GM12873 (cell line): Measurements from ENCODE around the gene S100PBP.

ENCODE experiments used
- TF ChIP-seq, protein P1 (sequence below): IDR thresholded peaks from 2 replicates; pipeline ENCODE4 v1.5.1; 2012; ENCODE audit warnings: low read depth, mild to moderate bottlenecking, moderate library complexity, low read length, control low read depth; ENCODE audit not compliant: insufficient read depth; ENCODE audit errors: missing control alignments

Gene S100PBP

DNA sequence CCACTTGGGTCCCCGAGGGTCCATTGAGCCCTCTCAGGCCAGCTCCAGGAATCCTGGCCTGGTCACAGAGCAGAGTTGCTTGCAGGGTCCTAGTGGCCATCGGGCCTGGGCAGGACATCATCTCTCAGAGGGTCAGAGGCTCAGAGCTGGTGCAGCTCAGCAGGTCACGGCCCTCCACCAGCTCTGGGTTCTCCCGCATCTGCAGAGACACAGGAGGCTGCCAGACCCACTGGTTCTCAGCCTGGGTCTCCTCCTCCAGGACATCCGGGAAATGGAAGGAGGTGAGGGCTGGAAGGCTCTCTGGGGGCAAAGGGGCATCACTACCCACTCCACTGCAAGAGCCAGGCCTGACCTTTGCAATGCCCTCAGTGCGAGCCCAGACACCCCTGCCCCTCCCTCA, 77.2 kb downstream of the S100PBP start:
- TF ChIP-seq, protein P1, sequence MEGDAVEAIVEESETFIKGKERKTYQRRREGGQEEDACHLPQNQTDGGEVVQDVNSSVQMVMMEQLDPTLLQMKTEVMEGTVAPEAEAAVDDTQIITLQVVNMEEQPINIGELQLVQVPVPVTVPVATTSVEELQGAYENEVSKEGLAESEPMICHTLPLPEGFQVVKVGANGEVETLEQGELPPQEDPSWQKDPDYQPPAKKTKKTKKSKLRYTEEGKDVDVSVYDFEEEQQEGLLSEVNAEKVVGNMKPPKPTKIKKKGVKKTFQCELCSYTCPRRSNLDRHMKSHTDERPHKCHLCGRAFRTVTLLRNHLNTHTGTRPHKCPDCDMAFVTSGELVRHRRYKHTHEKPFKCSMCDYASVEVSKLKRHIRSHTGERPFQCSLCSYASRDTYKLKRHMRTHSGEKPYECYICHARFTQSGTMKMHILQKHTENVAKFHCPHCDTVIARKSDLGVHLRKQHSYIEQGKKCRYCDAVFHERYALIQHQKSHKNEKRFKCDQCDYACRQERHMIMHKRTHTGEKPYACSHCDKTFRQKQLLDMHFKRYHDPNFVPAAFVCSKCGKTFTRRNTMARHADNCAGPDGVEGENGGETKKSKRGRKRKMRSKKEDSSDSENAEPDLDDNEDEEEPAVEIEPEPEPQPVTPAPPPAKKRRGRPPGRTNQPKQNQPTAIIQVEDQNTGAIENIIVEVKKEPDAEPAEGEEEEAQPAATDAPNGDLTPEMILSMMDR, result no peak

DNA sequence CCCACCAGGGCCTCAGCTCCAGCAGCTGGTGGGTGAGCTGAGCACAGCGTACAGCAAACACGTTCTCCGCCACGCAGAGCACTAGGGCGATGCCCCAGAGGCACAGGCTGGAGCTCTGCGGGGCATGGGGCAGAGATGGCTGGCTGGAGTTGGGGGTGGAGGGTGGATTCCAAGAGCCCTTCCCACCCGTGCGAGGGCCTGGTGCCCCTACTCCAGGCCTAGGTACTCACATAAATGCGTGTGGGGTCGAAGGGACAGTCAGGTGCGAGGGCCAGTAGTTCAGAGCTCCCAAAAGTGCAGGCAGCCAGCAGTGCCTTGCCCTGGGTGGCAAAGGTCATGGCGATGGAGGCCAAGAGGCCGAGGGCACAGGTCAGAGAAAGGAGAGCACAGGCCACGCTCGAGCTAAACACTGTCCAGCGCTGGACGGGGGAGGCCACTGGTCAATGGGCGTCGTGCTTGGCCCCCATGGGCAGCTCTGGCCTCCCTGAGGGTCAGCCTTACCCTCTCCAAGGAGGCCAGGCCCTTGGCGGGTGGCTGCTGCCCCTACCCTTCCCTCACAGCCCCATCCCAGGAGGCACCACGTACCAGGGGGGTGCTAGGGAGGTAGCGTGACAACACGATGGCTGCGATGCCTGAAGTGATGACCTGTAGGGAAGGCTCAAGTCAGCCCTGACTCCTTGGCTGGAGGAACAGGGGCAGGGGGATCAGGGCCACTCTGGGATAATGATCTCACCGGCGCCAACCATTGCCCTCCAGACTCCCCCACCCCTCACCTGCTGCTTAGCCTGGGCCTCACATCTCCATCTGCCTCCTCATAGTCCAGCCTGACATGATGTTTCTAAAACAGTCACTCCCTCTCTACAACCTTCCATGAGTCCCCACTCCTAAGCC, 78.1 kb downstream of the S100PBP start:
- TF ChIP-seq, protein P1, result no peak

DNA sequence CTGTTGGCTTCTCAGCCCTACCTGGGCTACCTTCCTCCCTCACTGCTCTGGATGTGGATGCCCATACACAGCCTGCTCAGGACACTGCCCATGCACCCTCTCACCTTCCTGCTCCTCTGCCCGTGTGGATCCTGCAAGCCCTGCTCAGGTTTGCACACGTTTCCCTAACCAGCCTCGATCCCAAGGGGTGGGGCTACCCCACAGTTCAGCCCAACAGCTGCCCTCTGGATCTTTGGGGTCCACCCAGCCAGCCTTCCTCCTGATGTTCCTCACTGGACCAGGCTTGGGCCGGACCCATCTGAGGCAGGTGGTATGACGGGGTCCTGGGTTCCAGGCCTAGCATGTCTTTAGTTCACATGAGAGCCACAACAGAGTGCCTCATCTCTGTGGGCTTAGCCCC, 79.0 kb downstream of the S100PBP start:
- TF ChIP-seq, protein P1, result no peak

DNA sequence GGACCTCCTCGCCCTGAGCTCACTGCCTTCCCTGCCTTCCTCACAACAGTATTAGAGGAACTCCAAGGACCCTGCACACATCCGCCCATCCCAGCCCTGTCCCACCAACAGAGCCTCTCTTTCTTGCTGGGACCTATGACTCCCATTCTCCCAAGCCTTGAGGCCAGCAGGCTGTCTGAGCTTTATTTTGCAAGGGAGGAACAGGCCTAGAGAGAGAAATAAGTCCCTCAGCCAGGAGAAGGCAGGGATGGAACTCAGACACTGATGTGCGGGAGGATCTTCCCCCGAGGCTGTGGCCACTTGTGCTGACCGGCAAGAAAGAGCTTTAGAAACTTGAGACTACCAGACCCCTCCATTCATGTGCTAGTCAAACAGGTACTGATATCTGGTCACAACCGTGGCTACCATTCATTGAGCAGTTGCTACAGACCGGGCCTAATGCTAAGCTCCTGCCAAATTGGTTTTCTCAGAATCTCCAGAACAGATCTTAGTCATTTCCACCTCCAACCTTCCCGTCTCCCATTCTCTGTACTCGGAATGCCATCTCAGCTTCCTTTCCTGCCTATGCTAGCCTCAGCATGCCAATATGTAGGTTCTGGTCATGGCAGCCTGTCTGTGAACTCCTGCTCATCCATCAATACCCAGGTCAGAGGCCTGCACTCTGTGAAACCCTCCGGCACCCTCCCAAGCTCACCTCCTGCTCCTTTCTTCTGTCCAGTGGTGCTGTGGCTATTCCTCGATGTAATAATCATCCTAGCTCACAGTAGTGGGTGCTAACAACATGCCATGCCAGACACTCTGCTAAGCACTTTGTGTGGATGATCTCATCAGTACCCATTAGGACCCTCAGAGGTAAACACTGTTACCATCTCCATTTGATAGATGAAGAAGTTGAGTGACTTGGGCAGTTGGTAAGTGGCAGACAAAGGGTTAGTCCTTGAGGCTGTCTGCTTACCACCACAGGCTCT, 79.9 kb downstream of the S100PBP start:
- TF ChIP-seq, protein P1, result no peak

DNA sequence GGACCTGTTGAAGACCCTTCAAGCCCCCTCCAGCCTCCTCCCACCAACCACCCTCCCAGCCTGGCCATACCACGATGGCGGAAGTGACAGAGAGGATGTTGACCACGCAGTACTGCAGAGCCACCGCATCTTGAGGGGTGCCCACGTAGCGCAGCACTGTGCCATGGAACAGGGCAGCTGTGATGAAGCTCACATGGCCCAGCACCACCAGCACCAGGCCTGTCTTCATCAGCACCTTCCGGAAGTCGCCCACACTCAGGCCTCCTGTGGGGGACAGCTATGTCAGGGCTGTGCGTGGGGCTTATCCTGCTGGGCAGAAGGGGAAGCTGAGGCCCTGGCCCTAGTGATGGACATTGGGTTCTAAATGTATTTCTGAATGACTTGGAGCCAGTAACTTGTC, 80.6 kb downstream of the S100PBP start:
- TF ChIP-seq, protein P1, result no peak

DNA sequence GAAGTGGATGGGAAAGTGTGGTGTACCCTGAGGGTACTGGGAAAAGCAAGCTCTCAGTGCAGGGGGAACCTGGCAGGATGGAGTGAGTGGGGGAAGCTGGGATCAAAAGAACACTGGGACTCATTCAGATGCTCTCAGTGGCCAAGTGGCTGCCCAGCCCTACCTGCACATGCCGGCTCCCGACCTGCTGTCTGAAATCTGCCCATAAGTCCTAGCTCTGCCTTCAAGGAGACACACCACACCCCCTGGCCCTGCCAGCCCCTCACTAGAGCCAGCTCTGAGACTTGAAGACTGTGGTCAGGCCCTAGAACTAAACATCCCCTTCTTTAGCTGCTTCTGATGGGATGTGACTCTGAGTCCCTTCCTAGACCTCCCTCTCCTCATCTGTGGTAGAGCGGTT, 81.5 kb downstream of the S100PBP start:
- TF ChIP-seq, protein P1, result no peak
